ENCODE results near the gene PLEKHG2.
A peak's percentile ranks its signal among the peaks of the same experiment; 100 is the strongest.

Gene PLEKHG2

DNA sequence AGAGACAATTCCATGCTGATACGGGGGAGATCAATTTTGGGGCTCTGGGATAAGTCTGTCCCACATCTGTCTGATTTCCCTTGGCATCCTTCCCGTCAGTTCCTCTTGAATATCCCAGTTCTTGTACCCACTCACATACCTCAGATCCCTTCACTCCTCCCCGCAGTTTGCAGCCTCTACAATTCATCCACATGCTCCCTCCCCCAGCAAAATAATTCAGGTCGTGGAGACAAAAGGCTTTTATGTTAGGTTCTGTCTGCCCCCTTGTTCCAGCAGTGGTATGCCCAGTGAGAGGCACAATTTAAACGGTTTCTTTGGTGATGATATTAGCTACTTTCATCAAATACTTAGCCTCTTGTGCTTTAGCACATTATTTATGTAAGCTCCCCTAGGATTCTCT lies 13.7 kb downstream of the PLEKHG2 start:
- Histone ChIP-seq H3K9ac (no peak overlapping the region), H3K79me2 (ENCODE audit: insufficient read depth, low read depth) (no peaks in the 10 kb centered on the region), H3K4me3 (IDR thresholded peaks at IDR 0.05; ENCODE audit: insufficient read depth, low read depth, low read length) (no peak overlapping the region), H2AFZ (ENCODE audit: low read depth) (no peak overlapping the region), H3K4me2 (no peak overlapping the region), H3K27ac (no peak overlapping the region), H4K20me1 (ENCODE audit: insufficient read depth) (no peaks in the 10 kb centered on the region), H3K4me1 (ENCODE audit: low read depth, poor library complexity, severe bottlenecking) (peaks cover 8% of the 10 kb centered on the region), H3K36me3 (ENCODE audit: insufficient read depth) (no peaks in the 10 kb centered on the region), H3K27me3 (ENCODE audit: insufficient read depth, low read depth) (0 out of 2 replicates have a peak, but pooled peaks cover 3% of the 10 kb centered on the region)
- no peak for TF ChIP-seq CTCF (conservative IDR thresholded peaks at IDR 0.05; ENCODE audit: low read depth, low read length)

DNA sequence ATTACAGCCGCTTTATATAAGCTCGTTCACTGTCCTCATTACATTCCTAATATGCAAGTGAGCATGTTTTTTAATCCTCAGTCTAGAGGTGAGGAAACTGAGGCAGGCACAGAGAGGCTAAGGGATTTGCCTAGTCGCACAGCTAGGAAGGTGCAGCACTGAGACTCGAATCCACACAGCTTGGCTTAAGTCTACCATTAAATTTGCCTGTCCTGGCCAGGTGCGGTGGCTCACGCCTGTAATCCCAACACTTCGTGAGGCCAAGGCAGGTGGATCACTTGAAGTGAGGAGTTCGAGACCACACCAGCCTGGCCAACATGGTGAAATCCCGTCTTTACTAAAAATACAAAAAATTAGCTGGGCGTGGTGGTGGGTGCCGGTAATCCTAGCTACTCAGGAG lies 15.2 kb downstream of the PLEKHG2 start:
- Histone ChIP-seq H3K9ac (no peak overlapping the region), H3K79me2 (ENCODE audit: insufficient read depth, low read depth) (no peaks in the 10 kb centered on the region), H3K27ac (no peak overlapping the region), H3K36me3 (ENCODE audit: insufficient read depth) (peaks cover 3% of the 10 kb centered on the region; the same call in 1 of the 2 replicates), H3K4me3 (IDR thresholded peaks at IDR 0.05; ENCODE audit: insufficient read depth, low read depth, low read length) (no peak overlapping the region), H3K27me3 (ENCODE audit: insufficient read depth, low read depth) (0 out of 2 replicates have a peak, but pooled peaks cover 3% of the 10 kb centered on the region), H4K20me1 (ENCODE audit: insufficient read depth) (no peaks in the 10 kb centered on the region), H3K4me2 (no peak overlapping the region), H2AFZ (ENCODE audit: low read depth) (no peak overlapping the region), H3K4me1 (ENCODE audit: low read depth, poor library complexity, severe bottlenecking) (peaks cover 24% of the 10 kb centered on the region)
- no peak for TF ChIP-seq CTCF (conservative IDR thresholded peaks at IDR 0.05; ENCODE audit: low read depth, low read length)

DNA sequence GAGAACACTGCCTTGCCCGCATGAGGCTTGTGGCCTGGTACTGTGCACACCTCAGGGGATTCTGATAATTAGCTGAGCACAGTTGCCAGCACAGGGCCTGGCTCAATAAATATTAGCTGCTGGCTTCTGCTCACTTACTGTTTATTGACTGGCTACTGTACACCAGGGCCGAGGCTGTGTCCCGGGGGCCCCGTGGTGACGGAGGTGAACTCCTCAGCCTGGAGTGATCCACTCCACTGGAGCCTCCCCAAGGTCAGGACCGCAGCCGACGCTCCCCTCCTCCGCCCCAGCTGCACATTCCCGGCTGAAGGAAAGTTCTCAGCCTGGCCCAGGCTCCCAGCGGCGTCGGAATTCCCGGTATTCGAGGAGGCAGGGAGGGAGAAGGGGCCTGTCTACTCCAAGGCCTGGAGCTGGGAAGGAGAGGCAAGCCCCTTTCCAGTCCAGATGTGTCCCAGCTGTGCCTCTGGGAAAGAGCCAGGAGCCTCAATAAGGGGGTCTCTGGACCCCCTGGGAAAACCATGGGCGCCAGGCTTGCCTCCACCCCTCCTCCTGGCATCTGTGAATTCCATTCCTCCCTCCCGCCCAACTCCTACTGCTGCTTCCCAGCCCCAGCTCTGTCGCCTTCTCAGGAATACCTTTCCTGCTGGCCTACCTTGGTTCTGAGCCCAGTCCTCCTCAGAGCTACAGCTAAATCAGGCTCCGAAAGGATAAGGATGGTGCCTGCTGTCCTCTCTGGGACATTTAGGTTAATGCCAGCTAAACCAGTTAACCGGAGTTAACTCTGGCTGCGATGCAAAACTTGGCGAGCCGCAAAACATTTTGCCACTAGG lies 16.0 kb downstream of the PLEKHG2 start:
- H2AFZ ChIP-seq (ENCODE audit: low read depth): no peak overlapping the region
- H3K4me1 ChIP-seq (ENCODE audit: low read depth, poor library complexity, severe bottlenecking): peaks cover 32% of the 10 kb centered on the region
- no peak for TF ChIP-seq CTCF (conservative IDR thresholded peaks at IDR 0.05; ENCODE audit: low read depth, low read length)
- no peak overlapping the region for H3K9ac ChIP-seq
- 0 out of 2 replicates have a peak, but pooled peaks cover under 1% of the 10 kb centered on the region for H3K79me2 ChIP-seq (ENCODE audit: insufficient read depth, low read depth)
- no peak overlapping the region for H3K27ac ChIP-seq
- no peak overlapping the region for H3K4me3 ChIP-seq (IDR thresholded peaks at IDR 0.05; ENCODE audit: insufficient read depth, low read depth, low read length)
- H3K4me2 ChIP-seq: no peak overlapping the region
- no peaks in the 10 kb centered on the region for H4K20me1 ChIP-seq (ENCODE audit: insufficient read depth)
- peaks cover 11% of the 10 kb centered on the region; the same call in 1 of the 2 replicates for H3K36me3 ChIP-seq (ENCODE audit: insufficient read depth)
- 0 out of 2 replicates have a peak, but pooled peaks cover 3% of the 10 kb centered on the region for H3K27me3 ChIP-seq (ENCODE audit: insufficient read depth, low read depth)

- 0 out of 2 replicates have a peak, but pooled peaks cover 3% of the 10 kb centered on the region for H3K27me3 ChIP-seq (ENCODE audit: insufficient read depth, low read depth)
- peaks cover 23% of the 10 kb centered on the region for H3K79me2 ChIP-seq (ENCODE audit: insufficient read depth, low read depth)
- TF ChIP-seq CTCF (conservative IDR thresholded peaks at IDR 0.05; ENCODE audit: low read depth, low read length): no peak
- no peaks in the 10 kb centered on the region for H4K20me1 ChIP-seq (ENCODE audit: insufficient read depth)
- no peak overlapping the region for H3K9ac ChIP-seq
- H3K36me3 ChIP-seq (ENCODE audit: insufficient read depth): peaks cover 27% of the 10 kb centered on the region; the same call in 1 of the 2 replicates
- H3K4me2 ChIP-seq: no peak overlapping the region
- peaks cover 47% of the 10 kb centered on the region for H3K4me1 ChIP-seq (ENCODE audit: low read depth, poor library complexity, severe bottlenecking)
- no peak overlapping the region for H2AFZ ChIP-seq (ENCODE audit: low read depth)
- H3K27ac ChIP-seq: peak overlapping the region; percentile 49
- H3K4me3 ChIP-seq (IDR thresholded peaks at IDR 0.05; ENCODE audit: insufficient read depth, low read depth, low read length): no peak overlapping the region
Observed at GRCh38 chr19:39430675-39431593, 18.5 kb downstream of the PLEKHG2 start.

Measured in KMS-11 (cell line).